Activated CD4-positive, alpha-beta T cell treated with anti-CD3 and anti-CD28 coated beads for 36 hours (primary cell): ENCODE data around the gene ABCB9. TPM values are rescaled to one million over a fixed set of nuclear protein-coding genes. Genes with fewer than 3 reads are reported as not detected.
A peak's percentile ranks its signal among the peaks of the same experiment; 100 is the strongest.
"Not testable (repeated sequence)": the region's sequence is repeated elsewhere in the genome, so short reads cannot be mapped to it uniquely, and the experiment has no call there.

ENCODE experiments used
- ATAC-seq: fragments of 200-7000 bp; cut with Tn5 transposase; one replicate; pipeline ENCODE4 v1.10.0; 2021; ENCODE audit warnings: mild to moderate bottlenecking, moderate library complexity
- CTCF ChIA-PET: fragments of 350-600 bp; sonication (Branson Sonifier 250); formaldehyde crosslinking; loops from one replicate; lab custom pipeline; 2021; ENCODE audit warnings: antibody characterized with exemption; lab: Charles Lee
- POLR2A ChIA-PET: fragments of 350-600 bp; sonication (Branson Sonifier 250); formaldehyde crosslinking; loops from one replicate; lab custom pipeline; 2021; ENCODE audit warnings: antibody characterized with exemption, inconsistent platforms; lab: Charles Lee
- DNase-seq: peaks from one replicate; pipeline ENCODE4 v3.0.0-alpha.2; 2020
- H3K27ac Mint-ChIP-seq: one replicate; pipeline ENCODE4 v1.8.0; 2021; ENCODE audit warnings: mixed read lengths
- H3K27me3 Mint-ChIP-seq: one replicate; pipeline ENCODE4 v1.8.0; 2021; ENCODE audit warnings: mixed read lengths
- H3K36me3 Mint-ChIP-seq: one replicate; pipeline ENCODE4 v1.8.0; 2021; ENCODE audit warnings: low read depth, mixed read lengths
- H3K4me1 Mint-ChIP-seq: one replicate; pipeline ENCODE4 v1.8.0; 2021; ENCODE audit warnings: mixed read lengths
- H3K4me3 Mint-ChIP-seq: one replicate; pipeline ENCODE4 v1.8.0; 2021; ENCODE audit warnings: mild to moderate bottlenecking, moderate library complexity, mixed read lengths
- H3K9me3 Mint-ChIP-seq: one replicate; pipeline ENCODE4 v1.8.0; 2021; ENCODE audit warnings: low read depth, mixed read lengths
- intact Hi-C, 2 experiments: fragments of 100-400 bp; cut with DNase I in 1 of 2; cut with micrococcal nuclease in 1 of 2; formaldehyde crosslinking; loops; one replicate each; pipeline versions ENCODE4 v1.14.2 to v1.15.1; 2022 to 2024; cut with DNase I, micrococcal nuclease
- total RNA-seq, 2 experiments: library from RNA; stranded (reverse); gene quantifications; one replicate each; pipeline ENCODE4 v1.2.3, GENCODE V29; 2021

ABCB9 gene
- total RNA-seq, 2 experiments from 2014 or later = 3.8 to 6.3 TPM

- Mint-ChIP-seq H3K4me1 (peaks cover 87% of the 10 kb centered on the region), H3K27me3 (peaks cover 7% of the 10 kb centered on the region), H3K4me3 (no peak overlapping the region), H3K27ac (no peak overlapping the region), H3K9me3 (peaks cover 6% of the 10 kb centered on the region), H3K36me3 (peaks cover 9% of the 10 kb centered on the region)
- CTCF ChIA-PET = interaction anchor here (0.6 to 1.8 kb wide), 7 partner anchors 11 to 1076 kb away, joined by 3 to 7 read pairs (median 3); no protein-coding TSS in a partner anchor
- no peak for DNase-seq
- POLR2A ChIA-PET = interaction anchor here (0.6 kb wide), 1 partner anchor 342 kb away, joined by 7 read pairs; no protein-coding TSS in a partner anchor
- intact Hi-C loops = loop anchor here in 1 of 2 experiments (2.0 to 10.0 kb wide), 3 partner anchors 57 to 809 kb away; partner anchors contain the start of gene RILPL2
- ATAC-seq = no peak
Observed at GRCh38 chr12:122893208-122894153, 72.8 kb downstream of the ABCB9 start.

DNA sequence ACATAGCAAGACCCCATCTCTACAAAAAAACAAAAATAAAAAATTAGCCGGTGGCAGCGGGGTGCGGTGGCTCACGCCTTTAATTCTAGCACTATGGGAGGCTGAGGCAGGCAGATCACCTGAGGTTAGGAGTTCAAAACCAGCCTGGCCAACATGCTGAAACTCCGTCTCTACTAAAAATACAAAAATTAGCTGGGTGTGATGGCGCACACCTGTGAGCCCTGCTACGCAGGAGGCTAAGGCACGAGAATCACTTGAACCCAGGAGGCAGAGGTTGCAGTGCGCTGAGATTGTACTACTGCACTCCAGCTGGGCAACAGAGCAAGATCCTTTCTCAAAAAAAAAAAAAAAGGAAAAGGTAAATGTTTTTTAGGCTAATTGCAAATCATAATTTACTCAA is 73.5 kb downstream of the ABCB9 start:
- H3K36me3 Mint-ChIP-seq, DNase-seq, H3K27me3 Mint-ChIP-seq, H3K9me3 Mint-ChIP-seq, CTCF ChIA-PET, H3K27ac Mint-ChIP-seq, POLR2A ChIA-PET, ATAC-seq, H3K4me3 Mint-ChIP-seq: not testable (repeated sequence)
- intact Hi-C loops = loop anchor here in 1 of 2 experiments (10.0 kb wide), 2 partner anchors 542 to 808 kb away; partner anchors contain the start of gene RILPL2
- peaks cover 88% of the 10 kb centered on the region for H3K4me1 Mint-ChIP-seq

DNA sequence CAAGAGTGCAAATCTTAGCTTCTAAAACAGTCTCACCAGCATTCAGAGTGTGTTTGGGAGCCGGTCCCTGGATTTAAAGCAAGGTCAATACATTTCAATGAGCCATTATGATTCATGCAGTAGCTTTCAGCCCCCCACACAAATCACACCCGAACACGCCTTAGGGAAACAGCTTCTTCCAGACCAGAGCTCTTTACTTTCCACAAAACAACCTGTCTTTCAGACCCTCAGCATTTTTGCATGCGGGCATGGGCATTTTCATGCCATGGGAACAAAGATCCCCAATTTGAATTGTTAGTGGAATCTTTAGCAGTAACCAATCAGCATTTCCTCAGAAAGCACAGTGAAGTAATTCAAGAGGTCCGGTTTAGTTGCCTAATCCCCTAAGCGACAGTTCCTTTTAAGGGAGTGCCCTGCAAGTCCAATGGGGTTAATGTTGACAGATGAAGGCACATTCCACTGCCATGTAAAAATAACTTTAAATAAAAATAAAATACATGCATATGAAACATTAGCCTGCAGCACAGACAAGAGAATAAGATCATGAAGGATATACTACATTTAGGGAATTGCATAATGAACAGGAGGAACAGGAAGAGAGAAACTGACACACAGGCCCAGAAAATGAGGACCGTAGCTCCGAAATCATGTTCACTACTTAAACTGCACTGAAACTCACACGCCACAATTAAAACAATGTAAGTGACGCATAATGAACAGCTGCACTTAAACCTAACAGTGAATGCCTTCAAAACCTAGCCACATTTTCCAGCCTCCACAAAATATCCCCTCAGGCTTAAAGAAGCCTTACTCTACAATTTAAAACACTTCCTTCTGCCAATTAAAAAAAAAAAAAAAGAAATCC is 74.4 kb downstream of the ABCB9 start:
- Mint-ChIP-seq H3K36me3 (peaks cover 9% of the 10 kb centered on the region), H3K27me3 (peaks cover 10% of the 10 kb centered on the region), H3K27ac (no peak overlapping the region), H3K4me1 (peaks cover 90% of the 10 kb centered on the region), H3K4me3 (no peak overlapping the region), H3K9me3 (peaks cover 6% of the 10 kb centered on the region)
- DNase-seq (no peak), ATAC-seq (no peak)
- POLR2A ChIA-PET = interaction anchor here (0.5 to 0.7 kb wide), 2 partner anchors 18 to 387 kb away, joined by 4 to 7 read pairs; no protein-coding TSS in a partner anchor
- CTCF ChIA-PET = interaction anchor here (0.6 to 1.1 kb wide), 7 partner anchors 12 to 973 kb away, joined by 3 read pairs; partner anchors contain the start of gene CFAP251
- intact Hi-C loops = loop anchor here in 1 of 2 experiments (10.0 kb wide), 2 partner anchors 543 to 807 kb away; partner anchors contain the start of gene RILPL2

DNA sequence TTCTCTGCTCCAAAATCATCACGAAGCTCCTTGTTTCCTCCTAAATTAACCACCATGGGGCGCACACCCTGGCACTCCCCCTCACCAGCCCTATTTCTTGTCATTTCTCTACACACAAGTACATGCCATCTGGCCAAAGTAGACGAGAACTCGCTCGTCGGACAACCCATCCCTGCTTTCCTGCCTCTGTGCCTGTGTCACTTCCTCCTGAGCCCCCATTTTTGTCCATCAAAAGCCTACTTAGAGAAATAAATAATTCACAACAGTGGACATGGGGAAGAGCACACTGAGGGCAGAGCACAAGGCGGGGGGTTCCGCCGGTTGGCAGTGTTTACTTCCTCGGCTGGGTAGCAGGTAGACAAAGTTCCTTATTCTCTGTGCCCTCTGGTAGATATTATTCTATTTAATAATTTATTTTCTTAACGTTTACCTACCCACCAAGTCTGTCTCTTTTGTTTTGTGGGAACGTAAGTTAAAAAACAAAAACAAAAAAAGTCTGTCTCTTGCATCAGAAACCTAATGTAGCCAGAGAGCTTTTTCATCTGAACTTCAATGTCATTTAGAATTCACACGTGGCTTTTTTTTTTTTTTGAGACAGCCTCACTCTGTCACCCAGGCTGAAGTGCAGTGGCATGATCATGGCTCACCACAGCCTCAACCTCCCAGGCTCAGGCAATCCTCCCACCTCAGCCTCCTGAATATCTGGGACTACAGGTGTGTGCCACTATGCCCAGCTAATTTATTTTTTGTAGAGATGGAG is 76.3 kb downstream of the ABCB9 start:
- ATAC-seq (no peak), DNase-seq (no peak)
- Mint-ChIP-seq H3K9me3 (no peaks in the 10 kb centered on the region), H3K4me3 (no peak overlapping the region), H3K4me1 (peaks cover 83% of the 10 kb centered on the region), H3K27me3 (peaks cover 5% of the 10 kb centered on the region), H3K36me3 (peaks cover 3% of the 10 kb centered on the region), H3K27ac (peak overlapping the region; percentile 84)
- CTCF ChIA-PET = interaction anchor here (0.6 to 2.4 kb wide), 6 partner anchors 9 to 154 kb away, joined by 3 to 15 read pairs (median 3); no protein-coding TSS in a partner anchor
- POLR2A ChIA-PET = interaction anchor here (0.6 to 0.7 kb wide), 2 partner anchors 363 to 1856 kb away, joined by 3 to 5 read pairs; partner anchors contain the start of gene RSRC2
- intact Hi-C loops = loop anchor here (5.0 to 10.0 kb wide), 5 partner anchors 243 to 822 kb away; partner anchors contain the start of genes ATP6V0A2 (in 1 of the 2), MPHOSPH9 (in 1 of the 2), MTRFR (in 1 of the 2) and RILPL2 (in 1 of the 2)

DNA sequence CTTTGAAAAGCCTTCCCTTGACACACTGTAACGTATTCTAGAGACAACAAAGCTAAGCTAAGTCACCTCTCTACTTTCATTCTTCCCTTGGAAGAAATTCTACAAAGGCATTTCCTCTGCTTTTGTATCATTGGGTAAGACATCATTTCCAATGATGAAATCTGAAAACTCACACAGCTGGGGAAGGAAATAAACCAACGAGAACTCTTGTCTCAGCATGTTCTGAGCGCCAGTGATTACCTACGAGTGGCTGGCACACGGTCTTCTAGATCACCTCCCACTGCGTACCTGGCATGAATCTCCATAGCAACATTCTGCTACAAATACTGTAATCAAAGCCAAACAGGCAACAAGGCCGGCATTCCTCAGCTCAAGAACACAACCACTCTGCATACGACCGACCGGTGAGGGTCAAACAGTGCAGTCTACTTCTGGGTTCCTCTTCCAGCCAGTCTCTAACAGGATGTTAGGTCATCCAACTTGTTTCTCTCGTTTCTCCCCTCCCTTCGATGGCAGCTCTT is 78.0 kb downstream of the ABCB9 start:
- Mint-ChIP-seq H3K27ac (peak overlapping the region; percentile 90), H3K36me3 (peaks cover 3% of the 10 kb centered on the region), H3K4me3 (peak overlapping the region; percentile 66), H3K4me1 (peaks cover 77% of the 10 kb centered on the region), H3K27me3 (peaks cover 8% of the 10 kb centered on the region), H3K9me3 (no peaks in the 10 kb centered on the region)
- CTCF ChIA-PET = interaction anchor here (0.6 to 2.4 kb wide), 5 partner anchors 11 to 58 kb away, joined by 3 to 15 read pairs (median 3); no protein-coding TSS in a partner anchor
- DNase-seq = peak; percentile 67
- peak; percentile 78 for ATAC-seq
- intact Hi-C loops = loop anchor here (1.0 to 10.0 kb wide), 5 partner anchors 8 to 824 kb away; partner anchors contain the start of genes ATP6V0A2 (in 1 of the 2), MPHOSPH9 (in 1 of the 2), MTRFR (in 1 of the 2) and VPS37B (in 1 of the 2)
- POLR2A ChIA-PET = interaction anchor here (0.6 to 1.0 kb wide), 2 partner anchors 16 to 223 kb away, joined by 4 read pairs; no protein-coding TSS in a partner anchor

DNA sequence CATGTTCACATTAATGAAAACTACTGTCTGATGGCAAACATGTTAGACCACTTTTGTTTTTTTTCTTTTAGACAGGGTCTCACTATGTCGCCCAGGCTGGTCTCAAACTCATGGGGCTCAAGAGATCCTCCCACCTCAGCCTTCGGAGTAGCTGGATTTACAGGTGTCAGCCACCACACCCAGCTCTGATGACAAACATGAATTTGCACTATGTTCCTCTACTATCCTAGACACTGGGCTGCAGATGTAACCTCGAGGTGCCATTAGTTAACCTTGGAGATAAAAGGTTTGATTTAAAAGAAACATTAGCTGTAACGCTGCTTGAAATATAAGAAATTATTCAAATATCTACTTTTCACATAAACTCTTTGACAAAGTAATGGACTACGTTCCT is 78.4 kb downstream of the ABCB9 start:
- ChIA-PET CTCF (interaction anchor here (1.0 to 2.4 kb wide), 4 partner anchors 11 to 30 kb away, joined by 3 to 15 read pairs (median 3); no protein-coding TSS in a partner anchor), POLR2A (interaction anchor here (1.0 kb wide), 1 partner anchor 16 kb away, joined by 4 read pairs; no protein-coding TSS in a partner anchor)
- intact Hi-C loops = loop anchor here (1.0 to 10.0 kb wide), 11 partner anchors 7 to 824 kb away; partner anchors contain the start of genes ATP6V0A2 (in 1 of the 2), MPHOSPH9 (in 1 of the 2), MTRFR (in 1 of the 2) and VPS37B (in 1 of the 2)
- Mint-ChIP-seq H3K27me3 (peaks cover 10% of the 10 kb centered on the region), H3K36me3 (peaks cover 3% of the 10 kb centered on the region), H3K4me1 (peaks cover 79% of the 10 kb centered on the region), H3K27ac (peak overlapping the region; percentile 90), H3K9me3 (no peaks in the 10 kb centered on the region), H3K4me3 (peak overlapping the region; percentile 66)
- ATAC-seq (peak; percentile 8), DNase-seq (no peak)

DNA sequence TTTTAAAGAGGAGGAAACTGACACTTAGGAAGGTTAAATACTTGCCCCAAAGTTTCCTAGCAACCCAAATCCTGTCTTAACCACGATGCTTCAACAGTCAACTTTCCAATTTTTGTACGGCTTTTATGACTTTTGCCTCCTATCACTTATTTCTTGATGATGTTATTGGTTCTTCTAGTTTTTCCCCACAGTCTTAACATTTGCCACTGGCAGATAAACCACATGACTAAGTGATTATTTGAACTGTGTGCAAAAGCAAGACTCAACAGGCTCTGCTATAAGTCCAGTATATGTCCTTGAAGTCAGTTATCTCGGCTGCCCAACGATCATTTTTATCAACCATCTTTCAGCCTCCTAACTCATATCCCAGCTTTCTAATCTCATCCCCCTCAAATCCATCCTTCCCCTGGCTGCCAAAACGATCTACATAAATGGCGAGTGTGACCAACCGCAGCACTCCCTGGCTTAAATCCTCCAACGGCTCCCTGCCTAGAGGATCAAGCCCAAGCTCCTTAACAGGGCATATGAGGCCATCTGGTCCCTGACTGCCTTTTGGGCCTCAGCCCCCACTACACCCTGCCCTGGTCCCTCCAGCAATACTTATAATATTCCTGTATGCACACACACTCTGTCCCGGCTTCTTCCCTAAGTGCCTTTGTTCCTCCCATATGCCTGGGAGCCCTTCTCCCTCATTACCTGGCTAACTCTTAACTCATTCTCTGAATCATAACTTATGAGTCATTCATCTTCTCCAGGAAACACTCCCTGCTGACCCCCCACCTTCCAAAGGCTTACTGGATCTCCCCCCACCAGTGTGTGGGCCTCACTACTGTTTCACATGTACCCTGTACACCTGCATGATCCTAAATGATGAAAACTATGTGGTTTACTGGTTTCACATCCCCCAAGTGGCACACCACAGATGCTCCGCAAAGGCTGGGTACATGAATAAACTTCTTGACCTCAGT is 79.1 kb downstream of the ABCB9 start:
- H3K36me3 Mint-ChIP-seq = peaks cover 3% of the 10 kb centered on the region
- peaks cover 76% of the 10 kb centered on the region for H3K4me1 Mint-ChIP-seq
- ChIA-PET POLR2A (interaction anchor here (1.0 kb wide), 1 partner anchor 15 kb away, joined by 4 read pairs; no protein-coding TSS in a partner anchor), CTCF (interaction anchor here (1.0 to 2.4 kb wide), 2 partner anchors 12 to 30 kb away, joined by 3 to 15 read pairs; no protein-coding TSS in a partner anchor)
- peak overlapping the region; percentile 90 for H3K27ac Mint-ChIP-seq
- peak overlapping the region; percentile 66 for H3K4me3 Mint-ChIP-seq
- peaks cover 10% of the 10 kb centered on the region for H3K27me3 Mint-ChIP-seq
- ATAC-seq (peak; percentile 60), DNase-seq (peak; percentile 77)
- intact Hi-C loops = loop anchor here (1.0 to 10.0 kb wide), 9 partner anchors 8 to 825 kb away; partner anchors contain the start of genes ATP6V0A2 (in 1 of the 2), MPHOSPH9 (in 1 of the 2) and MTRFR (in 1 of the 2)
- no peaks in the 10 kb centered on the region for H3K9me3 Mint-ChIP-seq

DNA sequence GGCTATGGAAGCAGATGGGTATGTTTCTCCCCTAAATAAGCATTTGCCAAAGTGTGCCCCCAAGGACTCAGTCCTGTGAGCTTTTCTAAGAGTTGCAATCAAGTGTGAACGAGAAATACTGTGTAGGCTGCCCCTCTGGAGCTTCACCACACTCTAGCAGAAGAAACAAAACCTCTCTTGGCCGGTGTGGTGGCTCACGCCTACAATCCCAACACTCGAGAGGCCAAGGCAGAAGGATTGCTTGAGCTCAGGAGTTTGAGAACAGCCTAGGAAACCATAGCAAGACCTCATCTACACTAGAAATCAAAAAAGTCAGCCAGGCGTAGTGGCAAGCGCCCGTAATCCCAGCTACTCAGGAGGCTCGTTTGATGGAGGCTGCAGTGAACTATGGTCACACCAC is 80.1 kb downstream of the ABCB9 start:
- ChIA-PET CTCF (no interaction called here), POLR2A (interaction anchor here (0.7 kb wide), 1 partner anchor 1624 kb away, joined by 3 read pairs; no protein-coding TSS in a partner anchor)
- ATAC-seq (no peak), DNase-seq (no peak)
- Mint-ChIP-seq H3K27me3 (peaks cover 12% of the 10 kb centered on the region), H3K4me1 (peaks cover 75% of the 10 kb centered on the region), H3K4me3 (no peak overlapping the region), H3K9me3 (no peaks in the 10 kb centered on the region), H3K27ac (no peak overlapping the region), H3K36me3 (peaks cover 3% of the 10 kb centered on the region)
- intact Hi-C loops = loop anchor here (2.0 to 10.0 kb wide), 5 partner anchors 15 to 826 kb away; partner anchors contain the start of genes ATP6V0A2 (in 1 of the 2), MPHOSPH9 (in 1 of the 2) and MTRFR (in 1 of the 2)
